ENCODE measurements around the gene GID4. TPM values are rescaled to one million over a fixed set of nuclear protein-coding genes. Genes with fewer than 3 reads are reported as not detected.

GID4 gene
- total RNA-seq, 1 donor from 2014 or later: 7.3 TPM

- H3K4me3 Mint-ChIP-seq: no peak overlapping the region
- ChIA-PET CTCF (no interaction called here), POLR2A (no interaction called here)
- no peaks in the 10 kb centered on the region for H3K27me3 Mint-ChIP-seq
- peaks cover 70% of the 10 kb centered on the region for H3K36me3 Mint-ChIP-seq (ENCODE audit: low read depth)
- H3K9me3 Mint-ChIP-seq: no peaks in the 10 kb centered on the region
- H3K27ac Mint-ChIP-seq: no peak overlapping the region
- TF ChIP-seq CTCF (IDR thresholded peaks at IDR 0.05): no peak
- intact Hi-C loops (cut with micrococcal nuclease): no loop called here
- peaks cover 2% of the 10 kb centered on the region for H3K4me1 Mint-ChIP-seq
- ATAC-seq (ENCODE audit: low read depth) (no peak), DNase-seq (no peak)
These were observed 30.5 kb upstream of the GID4 start for GRCh38 chr17:18008496-18009268.

- no peak overlapping the region for H3K4me3 Mint-ChIP-seq
- H3K9me3 Mint-ChIP-seq: no peaks in the 10 kb centered on the region
- peaks cover 80% of the 10 kb centered on the region for H3K36me3 Mint-ChIP-seq (ENCODE audit: low read depth)
- ATAC-seq (ENCODE audit: low read depth) (no peak), DNase-seq (no peak)
- H3K27me3 Mint-ChIP-seq: no peaks in the 10 kb centered on the region
- no peaks in the 10 kb centered on the region for H3K4me1 Mint-ChIP-seq
- POLR2A ChIA-PET: no interaction called here
- intact Hi-C loops (cut with micrococcal nuclease): no loop called here
- H3K27ac Mint-ChIP-seq: no peak overlapping the region
- CTCF ChIA-PET: no interaction called here
- no peak for TF ChIP-seq CTCF (IDR thresholded peaks at IDR 0.05)
These were observed 29.4 kb upstream of the GID4 start for GRCh38 chr17:18009609-18010420.

GRCh38 chr17:18011286-18011685, 27.9 kb upstream of the GID4 start:
- Mint-ChIP-seq H3K27ac (no peak overlapping the region), H3K4me3 (no peak overlapping the region), H3K9me3 (no peaks in the 10 kb centered on the region), H3K36me3 (ENCODE audit: low read depth) (peaks cover 90% of the 10 kb centered on the region), H3K4me1 (no peaks in the 10 kb centered on the region), H3K27me3 (no peaks in the 10 kb centered on the region)
- no peak for TF ChIP-seq CTCF (IDR thresholded peaks at IDR 0.05)
- ChIA-PET CTCF (no interaction called here), POLR2A (no interaction called here)
- intact Hi-C loops (cut with micrococcal nuclease): no loop called here
- DNase-seq: no peak
- ATAC-seq (ENCODE audit: low read depth): no peak

DNA sequence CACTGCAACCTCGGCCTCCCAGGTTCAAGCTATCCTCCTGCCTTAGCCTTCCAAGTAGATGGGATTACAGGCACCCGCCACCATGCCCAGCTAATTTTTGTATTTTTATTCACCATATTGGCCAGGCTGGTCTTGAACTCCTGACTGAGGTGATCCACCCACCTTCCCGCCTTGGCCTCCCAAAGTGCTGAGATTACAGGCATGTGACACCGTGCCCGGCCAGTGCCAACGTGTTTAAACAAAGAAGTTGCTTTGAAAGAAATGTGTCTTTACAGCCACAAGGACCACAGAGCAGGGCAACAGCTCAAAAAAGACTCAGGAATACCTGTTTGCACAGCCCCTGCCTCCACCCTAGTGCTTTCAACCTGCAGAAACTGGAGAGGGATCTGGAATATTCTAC, 25.2 kb upstream of the GID4 start:
- Mint-ChIP-seq H3K9me3 (no peaks in the 10 kb centered on the region), H3K27ac (no peak overlapping the region), H3K27me3 (no peaks in the 10 kb centered on the region), H3K4me1 (no peaks in the 10 kb centered on the region), H3K4me3 (no peak overlapping the region), H3K36me3 (ENCODE audit: low read depth) (peaks cover 82% of the 10 kb centered on the region)
- no peak for ATAC-seq (ENCODE audit: low read depth)
- no peak for TF ChIP-seq CTCF (IDR thresholded peaks at IDR 0.05)
- ChIA-PET CTCF (no interaction called here), POLR2A (no interaction called here)
- intact Hi-C loops (cut with micrococcal nuclease): no loop called here
- DNase-seq: no peak

GRCh38 chr17:18015593-18015992, 23.6 kb upstream of the GID4 start:
- no peak for DNase-seq
- Mint-ChIP-seq H3K27ac (no peak overlapping the region), H3K27me3 (no peaks in the 10 kb centered on the region), H3K9me3 (no peaks in the 10 kb centered on the region), H3K36me3 (ENCODE audit: low read depth) (peaks cover 80% of the 10 kb centered on the region), H3K4me3 (no peak overlapping the region), H3K4me1 (no peaks in the 10 kb centered on the region)
- ChIA-PET POLR2A (no interaction called here), CTCF (no interaction called here)
- no peak for ATAC-seq (ENCODE audit: low read depth)
- intact Hi-C loops (cut with micrococcal nuclease): no loop called here
- no peak for TF ChIP-seq CTCF (IDR thresholded peaks at IDR 0.05)

Measured in activated B cell treated with CpG ODN at 0.5 μM for 24 hours (primary cell).